ENCODE results near the gene LRRK1.

The LRRK1 gene

GRCh38 chr15:100934166-100934565 lies 15.0 kb downstream of the LRRK1 start:
- TF ChIP-seq SIN3A (IDR thresholded peaks at IDR 0.05; ENCODE audit: borderline replicate concordance, insufficient read depth, low read length), result no peak
- no peak for TF ChIP-seq FOXP2 (optimal IDR thresholded peaks at IDR 0.05; ENCODE audit: borderline replicate concordance, extremely low read depth, extremely low read length, insufficient read depth)

- TF ChIP-seq POLR2AphosphoS5 (IDR thresholded peaks at IDR 0.05; ENCODE audit: low read depth, low read length) (no peak), SIN3A (IDR thresholded peaks at IDR 0.05; ENCODE audit: borderline replicate concordance, insufficient read depth, low read length) (no peak), TAF1 (IDR thresholded peaks at IDR 0.05; ENCODE audit: borderline replicate concordance, insufficient read depth, low read length) (no peak), FOXP2 (optimal IDR thresholded peaks at IDR 0.05; ENCODE audit: borderline replicate concordance, extremely low read depth, extremely low read length, insufficient read depth) (no peak)
- TF ChIP-seq, protein P1, sequence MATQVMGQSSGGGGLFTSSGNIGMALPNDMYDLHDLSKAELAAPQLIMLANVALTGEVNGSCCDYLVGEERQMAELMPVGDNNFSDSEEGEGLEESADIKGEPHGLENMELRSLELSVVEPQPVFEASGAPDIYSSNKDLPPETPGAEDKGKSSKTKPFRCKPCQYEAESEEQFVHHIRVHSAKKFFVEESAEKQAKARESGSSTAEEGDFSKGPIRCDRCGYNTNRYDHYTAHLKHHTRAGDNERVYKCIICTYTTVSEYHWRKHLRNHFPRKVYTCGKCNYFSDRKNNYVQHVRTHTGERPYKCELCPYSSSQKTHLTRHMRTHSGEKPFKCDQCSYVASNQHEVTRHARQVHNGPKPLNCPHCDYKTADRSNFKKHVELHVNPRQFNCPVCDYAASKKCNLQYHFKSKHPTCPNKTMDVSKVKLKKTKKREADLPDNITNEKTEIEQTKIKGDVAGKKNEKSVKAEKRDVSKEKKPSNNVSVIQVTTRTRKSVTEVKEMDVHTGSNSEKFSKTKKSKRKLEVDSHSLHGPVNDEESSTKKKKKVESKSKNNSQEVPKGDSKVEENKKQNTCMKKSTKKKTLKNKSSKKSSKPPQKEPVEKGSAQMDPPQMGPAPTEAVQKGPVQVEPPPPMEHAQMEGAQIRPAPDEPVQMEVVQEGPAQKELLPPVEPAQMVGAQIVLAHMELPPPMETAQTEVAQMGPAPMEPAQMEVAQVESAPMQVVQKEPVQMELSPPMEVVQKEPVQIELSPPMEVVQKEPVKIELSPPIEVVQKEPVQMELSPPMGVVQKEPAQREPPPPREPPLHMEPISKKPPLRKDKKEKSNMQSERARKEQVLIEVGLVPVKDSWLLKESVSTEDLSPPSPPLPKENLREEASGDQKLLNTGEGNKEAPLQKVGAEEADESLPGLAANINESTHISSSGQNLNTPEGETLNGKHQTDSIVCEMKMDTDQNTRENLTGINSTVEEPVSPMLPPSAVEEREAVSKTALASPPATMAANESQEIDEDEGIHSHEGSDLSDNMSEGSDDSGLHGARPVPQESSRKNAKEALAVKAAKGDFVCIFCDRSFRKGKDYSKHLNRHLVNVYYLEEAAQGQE (IDR thresholded peaks at IDR 0.05; ENCODE audit: insufficient read depth in 1 of 2, low read depth in 2 of 2, low read length in 2 of 2), result no peak
Measured at GRCh38 chr15:100934726-100935125, 15.6 kb downstream of the LRRK1 start.

- no peak for TF ChIP-seq TAF1 (IDR thresholded peaks at IDR 0.05; ENCODE audit: borderline replicate concordance, insufficient read depth, low read length)
Measured at GRCh38 chr15:100937171-100937570, 18.0 kb downstream of the LRRK1 start.

DNA sequence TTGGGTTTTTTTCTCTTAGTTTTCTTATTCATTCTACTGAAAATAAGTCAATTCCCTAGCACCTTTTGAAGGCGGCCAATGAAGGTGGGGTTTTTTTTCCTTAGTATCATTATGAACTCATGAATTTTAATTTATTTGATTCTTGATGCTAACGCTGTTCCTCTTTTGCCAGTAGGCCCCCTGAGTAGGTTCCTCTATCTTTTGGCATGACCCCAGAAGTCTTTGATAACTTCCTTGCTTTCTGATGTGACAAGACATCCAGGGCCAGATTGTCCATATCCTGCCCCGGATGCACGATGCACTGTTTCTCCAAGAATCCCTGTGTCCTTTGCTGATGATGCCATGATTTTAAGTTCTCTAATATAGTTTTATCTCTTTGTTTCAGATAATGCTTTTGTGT lies 20.6 kb downstream of the LRRK1 start:
- TF ChIP-seq TAF1 (IDR thresholded peaks at IDR 0.05; ENCODE audit: borderline replicate concordance, insufficient read depth, low read length), result no peak

- TF ChIP-seq TAF1 (IDR thresholded peaks at IDR 0.05; ENCODE audit: borderline replicate concordance, insufficient read depth, low read length) (no peak), SIN3A (IDR thresholded peaks at IDR 0.05; ENCODE audit: borderline replicate concordance, insufficient read depth, low read length) (no peak), POLR2AphosphoS5 (IDR thresholded peaks at IDR 0.05; ENCODE audit: low read depth, low read length) (no peak), FOXP2 (optimal IDR thresholded peaks at IDR 0.05; ENCODE audit: borderline replicate concordance, extremely low read depth, extremely low read length, insufficient read depth) (no peak)
- TF ChIP-seq, protein P1 (IDR thresholded peaks at IDR 0.05; ENCODE audit: insufficient read depth in 1 of 2, low read depth in 2 of 2, low read length in 2 of 2), result no peak
Measured at GRCh38 chr15:100940767-100941379, 21.7 kb downstream of the LRRK1 start.

- TF ChIP-seq SIN3A (IDR thresholded peaks at IDR 0.05; ENCODE audit: borderline replicate concordance, insufficient read depth, low read length) (no peak), FOXP2 (optimal IDR thresholded peaks at IDR 0.05; ENCODE audit: borderline replicate concordance, extremely low read depth, extremely low read length, insufficient read depth) (no peak), POLR2AphosphoS5 (IDR thresholded peaks at IDR 0.05; ENCODE audit: low read depth, low read length) (no peak), TAF1 (IDR thresholded peaks at IDR 0.05; ENCODE audit: borderline replicate concordance, insufficient read depth, low read length) (no peak)
- TF ChIP-seq, protein P1 (IDR thresholded peaks at IDR 0.05; ENCODE audit: insufficient read depth in 1 of 2, low read depth in 2 of 2, low read length in 2 of 2), result no peak
Measured at GRCh38 chr15:100941536-100941935, 22.4 kb downstream of the LRRK1 start.
